Activated T-cell treated with anti-CD3 and anti-CD28 coated beads, Interleukin-2, amount 50 U/mL, for 72 hours (primary cell): Measurements from ENCODE around the gene SLC43A2. TPM values are rescaled to one million over a fixed set of nuclear protein-coding genes. Genes with fewer than 3 reads are reported as not detected.
A peak's percentile ranks its signal among the peaks of the same experiment; 100 is the strongest.

Experiments used
- ATAC-seq, 2 donors: fragments of 150-1000 bp; cut with Tn5 transposase; replicated peaks in 1 of 2; 2 replicates each; pipeline ENCODE4 v1.10.0; 2021; ENCODE audit warnings: moderate library complexity in 2 of 2, mild to moderate bottlenecking in 1 of 2
- DNase-seq, 2 donors: peaks; one replicate each; pipeline ENCODE4 v3.0.0; 2021 to 2022; ENCODE audit warnings: mixed read lengths in 1 of 2
- H3K27ac Mint-ChIP-seq: one replicate; pipeline ENCODE4 v1.8.0; 2022; ENCODE audit warnings: mild to moderate bottlenecking, moderate library complexity, mixed read lengths
- H3K27me3 Mint-ChIP-seq: one replicate; pipeline ENCODE4 v1.8.0; 2022; ENCODE audit warnings: low read depth, mixed read lengths
- H3K36me3 Mint-ChIP-seq, 2 donors: one replicate each; pipeline ENCODE4 v1.8.0; 2022; ENCODE audit warnings: mixed read lengths in 2 of 2, mild to moderate bottlenecking in 1 of 2; ENCODE audit not compliant: insufficient read depth in 2 of 2
- H3K4me1 Mint-ChIP-seq: one replicate; pipeline ENCODE4 v1.8.0; 2022; ENCODE audit warnings: low read depth, mixed read lengths
- H3K4me3 Mint-ChIP-seq, 2 donors: one replicate each; pipeline ENCODE4 v1.8.0; 2022; ENCODE audit warnings: mild to moderate bottlenecking in 2 of 2, mixed read lengths in 2 of 2, moderate library complexity in 2 of 2
- H3K9me3 Mint-ChIP-seq, 2 donors: one replicate each; pipeline ENCODE4 v1.8.0; 2022; ENCODE audit warnings: mixed read lengths in 2 of 2
- total RNA-seq, 2 donors: library from RNA; stranded (reverse); gene quantifications; one replicate each; pipeline ENCODE4 v1.2.3, GENCODE V29; 2022

SLC43A2 gene
- total RNA-seq, 2 donors from 2014 or later = 3.4 to 3.8 TPM

DNA sequence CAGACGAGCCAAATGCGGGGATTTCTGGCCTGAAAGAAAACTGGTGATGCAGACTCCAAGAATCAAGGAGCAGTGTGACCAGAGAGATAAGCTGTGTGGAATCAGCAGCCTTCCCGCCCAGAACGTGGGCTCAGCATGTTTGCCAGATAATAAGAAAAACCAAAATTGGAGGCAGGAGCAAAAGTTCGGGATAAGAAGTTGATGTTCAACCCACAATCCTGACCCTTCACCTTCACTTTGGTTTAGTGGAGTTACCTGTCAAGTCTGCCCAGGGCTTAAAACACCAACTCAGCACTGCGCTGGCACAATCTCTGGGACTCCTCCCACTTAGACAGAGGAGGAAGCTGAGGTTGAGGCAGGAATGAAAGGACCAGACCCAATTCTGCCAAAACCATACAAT is 3.1 kb downstream of the SLC43A2 start:
- H3K4me3 Mint-ChIP-seq = no peak overlapping the region
- H3K4me1 Mint-ChIP-seq = peaks cover 22% of the 10 kb centered on the region
- H3K36me3 Mint-ChIP-seq = peaks cover 0 to 2% of the 10 kb centered on the region in 2 donors
- peaks cover 28% of the 10 kb centered on the region for H3K27me3 Mint-ChIP-seq
- no peak overlapping the region for H3K27ac Mint-ChIP-seq
- no peak for DNase-seq
- no peak for ATAC-seq
- H3K9me3 Mint-ChIP-seq = no peaks in the 10 kb centered on the region

DNA sequence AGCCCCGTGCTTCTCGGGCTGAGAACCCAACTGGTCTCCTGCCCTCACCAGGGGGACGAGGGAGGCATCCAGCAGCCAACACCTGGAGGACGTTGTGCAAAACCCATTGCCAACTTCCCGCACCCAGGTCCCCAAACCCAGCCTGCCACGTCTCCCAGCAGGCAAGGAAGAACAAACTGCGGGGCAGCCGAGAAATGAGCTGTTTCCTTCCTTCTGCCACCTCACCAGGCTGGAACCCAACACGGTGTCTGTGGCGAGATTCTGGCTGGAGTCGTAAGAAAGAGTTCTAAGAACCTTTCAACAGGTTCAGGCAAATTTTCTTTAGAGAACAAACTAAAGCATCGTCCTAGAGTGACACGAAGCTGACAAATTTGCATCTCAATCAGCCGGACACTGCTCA is 3.6 kb downstream of the SLC43A2 start:
- peaks cover 0 to 2% of the 10 kb centered on the region in 2 donors for H3K36me3 Mint-ChIP-seq
- H3K4me1 Mint-ChIP-seq = peaks cover 17% of the 10 kb centered on the region
- DNase-seq (no peak), ATAC-seq (no peak)
- no peaks in the 10 kb centered on the region for H3K9me3 Mint-ChIP-seq
- H3K4me3 Mint-ChIP-seq = no peak overlapping the region
- H3K27me3 Mint-ChIP-seq = peaks cover 23% of the 10 kb centered on the region
- no peak overlapping the region for H3K27ac Mint-ChIP-seq

DNA sequence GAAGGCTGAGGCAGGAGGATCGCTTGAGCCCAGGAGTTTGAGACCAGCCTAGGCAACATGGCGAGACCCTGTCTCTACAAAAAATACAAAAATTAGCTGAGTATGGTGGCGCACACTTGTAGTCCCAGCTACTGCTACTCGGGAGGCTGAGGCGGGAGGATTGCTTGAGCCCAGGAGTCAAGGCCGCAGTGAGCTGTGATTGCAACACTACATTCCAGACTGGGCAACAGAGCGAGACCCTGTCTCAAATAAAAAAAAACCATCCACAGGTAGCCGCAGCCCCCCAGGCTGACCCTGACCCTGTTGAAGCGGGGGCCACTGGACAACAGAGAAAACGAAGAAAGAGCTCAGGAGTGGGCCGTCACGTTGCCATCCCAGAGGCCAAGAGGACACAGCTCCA is 4.0 kb downstream of the SLC43A2 start:
- ATAC-seq (no peak), DNase-seq (no peak)
- Mint-ChIP-seq H3K4me1 (peaks cover 13% of the 10 kb centered on the region), H3K4me3 (no peak overlapping the region), H3K36me3 (peaks cover 0 to 2% of the 10 kb centered on the region in 2 donors), H3K27ac (no peak overlapping the region), H3K27me3 (peaks cover 21% of the 10 kb centered on the region), H3K9me3 (no peaks in the 10 kb centered on the region)

DNA sequence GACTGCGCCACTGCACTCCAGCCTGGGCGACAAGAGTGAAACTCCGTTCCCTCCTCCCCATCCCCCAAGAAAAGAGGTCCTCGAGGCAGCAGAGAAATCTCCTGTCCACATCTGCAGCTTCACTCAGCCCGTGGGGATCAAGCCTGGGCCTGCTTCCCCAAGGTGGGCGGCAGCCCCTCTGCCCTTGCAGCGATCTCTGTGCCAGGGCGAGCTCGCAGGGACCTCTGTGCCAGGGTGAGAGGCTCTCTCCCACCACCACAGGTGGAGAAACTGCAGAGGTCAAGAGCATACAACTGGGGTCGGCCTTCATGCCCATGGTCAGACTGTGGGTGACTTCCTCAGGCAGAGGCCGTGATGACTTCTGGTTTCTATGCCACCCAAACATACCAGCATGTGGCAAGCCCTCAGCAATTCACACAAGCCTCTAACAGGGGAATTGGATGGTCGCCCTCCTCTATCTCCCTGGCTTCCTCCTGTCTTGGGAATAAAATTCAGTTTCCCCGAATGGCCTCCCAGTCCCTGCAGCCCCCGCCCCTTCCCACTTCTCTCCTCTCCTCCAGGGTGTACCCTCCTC is 5.5 kb downstream of the SLC43A2 start:
- ATAC-seq = no peak
- H3K36me3 Mint-ChIP-seq = no peaks in the 10 kb centered on the region
- H3K27me3 Mint-ChIP-seq = peaks cover 21% of the 10 kb centered on the region
- no peaks in the 10 kb centered on the region for H3K9me3 Mint-ChIP-seq
- no peak overlapping the region for H3K27ac Mint-ChIP-seq
- H3K4me1 Mint-ChIP-seq = peaks cover 11% of the 10 kb centered on the region
- no peak for DNase-seq
- no peak overlapping the region for H3K4me3 Mint-ChIP-seq

DNA sequence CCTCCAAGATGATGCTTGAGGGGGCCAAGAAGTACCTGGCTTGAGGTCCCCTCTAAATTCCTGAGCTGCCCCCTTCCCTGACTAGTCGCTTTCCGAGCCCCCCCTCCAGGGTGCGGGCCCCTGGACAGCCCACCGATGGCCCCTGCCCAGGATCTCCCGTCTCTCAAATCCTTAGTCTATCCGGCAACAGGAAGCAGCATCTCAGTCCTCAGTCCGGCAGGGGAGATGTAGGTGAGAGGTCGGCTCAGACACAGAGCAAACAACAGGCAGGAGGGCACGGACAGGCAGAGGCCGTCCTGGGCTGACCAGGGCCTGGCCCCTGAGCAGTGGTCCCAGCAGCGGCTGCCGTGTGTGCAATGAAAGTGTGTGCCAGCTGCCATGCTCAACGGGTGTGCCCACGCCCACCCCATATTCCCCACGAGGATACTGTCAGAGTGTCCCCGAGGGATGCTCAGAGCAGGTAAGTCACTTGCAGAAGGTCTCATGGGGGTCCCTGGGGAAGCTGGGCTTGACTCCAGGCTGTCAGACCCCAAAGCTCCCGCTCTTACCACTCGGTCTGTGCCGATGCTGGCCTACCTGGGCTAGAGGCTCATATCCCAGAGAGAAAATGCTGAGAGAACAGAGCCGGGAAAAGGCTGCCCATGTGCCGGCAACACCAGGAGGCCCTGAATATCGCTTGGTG is 7.2 kb downstream of the SLC43A2 start:
- ATAC-seq (no peak), DNase-seq (no peak)
- Mint-ChIP-seq H3K27ac (no peak overlapping the region), H3K27me3 (peaks cover 11% of the 10 kb centered on the region), H3K4me1 (peaks cover 1% of the 10 kb centered on the region), H3K36me3 (no peaks in the 10 kb centered on the region), H3K4me3 (no peak overlapping the region), H3K9me3 (no peaks in the 10 kb centered on the region)

DNA sequence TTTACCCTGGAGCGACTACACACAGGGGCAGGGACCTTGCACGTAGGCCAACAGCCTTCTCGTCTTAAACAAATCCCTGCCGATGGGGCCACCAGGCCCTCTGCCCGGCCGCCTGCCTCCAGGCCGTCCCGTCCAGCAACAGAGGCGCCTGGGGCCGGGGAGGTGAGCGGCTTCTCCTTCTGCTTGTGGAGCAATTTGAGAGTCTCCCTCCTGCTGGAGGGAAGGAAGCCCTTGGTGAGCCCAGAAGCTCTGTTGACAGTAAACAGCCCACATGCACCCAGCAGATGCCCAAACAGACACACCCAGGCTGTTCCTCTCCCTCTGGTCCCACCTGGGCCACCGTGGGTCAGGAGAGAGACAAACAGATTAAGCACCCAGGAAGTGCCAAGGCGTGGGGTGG is 8.1 kb downstream of the SLC43A2 start:
- peaks cover 2% of the 10 kb centered on the region for H3K27me3 Mint-ChIP-seq
- no peak overlapping the region for H3K27ac Mint-ChIP-seq
- H3K9me3 Mint-ChIP-seq = no peaks in the 10 kb centered on the region
- H3K4me1 Mint-ChIP-seq = no peaks in the 10 kb centered on the region
- H3K4me3 Mint-ChIP-seq = no peak overlapping the region
- no peaks in the 10 kb centered on the region for H3K36me3 Mint-ChIP-seq
- DNase-seq (no peak), ATAC-seq (no peak)

DNA sequence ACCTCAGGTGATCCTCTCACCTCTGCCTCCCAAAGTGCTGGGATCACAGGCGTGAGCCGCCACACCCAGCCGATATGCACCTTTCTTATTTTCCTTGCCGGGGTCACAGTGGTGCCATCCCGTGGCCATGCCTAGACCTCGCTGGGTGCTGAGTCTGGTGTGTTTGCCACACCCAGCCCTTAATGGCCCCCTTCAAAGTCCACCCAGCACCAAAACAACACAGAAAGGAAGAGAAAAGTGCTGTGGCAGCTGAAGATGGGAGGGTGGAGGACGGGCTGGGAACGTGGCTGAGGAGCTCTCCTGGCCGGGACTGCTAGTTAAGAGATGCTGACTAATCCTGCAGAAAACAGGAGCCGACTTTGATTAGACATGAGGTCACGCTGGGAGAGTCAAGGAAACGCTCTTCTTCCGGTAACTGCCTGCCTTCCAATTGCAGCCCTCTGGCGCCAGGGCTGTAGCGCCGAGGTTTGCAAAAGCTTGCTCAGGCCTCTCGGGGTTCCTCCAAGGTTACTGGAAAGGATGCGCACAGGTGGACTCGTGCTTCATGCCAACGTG is 10.9 kb downstream of the SLC43A2 start:
- H3K4me1 Mint-ChIP-seq = no peaks in the 10 kb centered on the region
- H3K27me3 Mint-ChIP-seq = no peaks in the 10 kb centered on the region
- no peaks in the 10 kb centered on the region for H3K36me3 Mint-ChIP-seq
- ATAC-seq = no peak
- DNase-seq = no peak
- H3K4me3 Mint-ChIP-seq = no peak overlapping the region
- no peak overlapping the region for H3K27ac Mint-ChIP-seq
- no peaks in the 10 kb centered on the region for H3K9me3 Mint-ChIP-seq

DNA sequence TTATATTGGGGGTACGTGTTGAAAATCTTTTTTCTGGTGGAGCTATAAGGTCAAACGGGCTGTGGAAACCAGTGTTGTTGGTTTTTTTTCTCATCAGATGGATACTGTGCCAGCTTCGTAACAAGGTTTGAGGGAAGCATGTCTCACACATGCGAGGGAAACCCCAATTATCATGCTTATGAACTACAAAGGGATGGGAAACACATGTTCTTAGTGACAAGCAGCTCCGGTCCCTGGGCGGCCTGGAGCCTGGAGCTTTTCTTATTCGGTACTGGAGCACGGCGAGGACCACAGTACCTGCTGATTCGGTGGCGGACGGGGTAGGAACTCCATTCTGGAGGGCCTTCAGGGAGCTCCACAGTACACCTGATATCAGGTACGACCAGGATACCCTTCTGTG is 12.5 kb downstream of the SLC43A2 start:
- no peaks in the 10 kb centered on the region for H3K36me3 Mint-ChIP-seq
- DNase-seq (no peak), ATAC-seq (no peak)
- H3K27ac Mint-ChIP-seq = no peak overlapping the region
- no peaks in the 10 kb centered on the region for H3K27me3 Mint-ChIP-seq
- no peaks in the 10 kb centered on the region for H3K9me3 Mint-ChIP-seq
- no peaks in the 10 kb centered on the region for H3K4me1 Mint-ChIP-seq
- no peak overlapping the region for H3K4me3 Mint-ChIP-seq

DNA sequence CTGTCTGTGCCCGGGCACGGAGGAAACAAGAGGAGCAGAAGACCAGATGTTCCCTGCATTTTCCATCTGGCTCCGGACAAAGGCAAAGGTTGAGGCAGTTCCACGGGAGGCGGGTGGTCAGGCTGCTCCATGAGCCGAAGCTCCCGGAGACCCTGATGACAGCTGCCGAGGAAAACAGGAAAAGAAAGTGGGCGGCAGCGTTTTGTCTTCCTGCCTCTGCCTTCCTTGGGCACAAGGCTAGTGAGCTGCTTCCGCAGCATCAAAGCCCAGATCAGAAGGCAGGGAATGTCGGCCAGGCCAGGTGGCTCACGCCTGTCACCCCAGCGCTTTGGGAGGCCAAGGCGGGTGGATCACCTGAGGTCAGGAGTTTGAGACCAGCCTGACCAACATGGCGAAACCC is 16.2 kb downstream of the SLC43A2 start:
- no peak overlapping the region for H3K4me3 Mint-ChIP-seq

DNA sequence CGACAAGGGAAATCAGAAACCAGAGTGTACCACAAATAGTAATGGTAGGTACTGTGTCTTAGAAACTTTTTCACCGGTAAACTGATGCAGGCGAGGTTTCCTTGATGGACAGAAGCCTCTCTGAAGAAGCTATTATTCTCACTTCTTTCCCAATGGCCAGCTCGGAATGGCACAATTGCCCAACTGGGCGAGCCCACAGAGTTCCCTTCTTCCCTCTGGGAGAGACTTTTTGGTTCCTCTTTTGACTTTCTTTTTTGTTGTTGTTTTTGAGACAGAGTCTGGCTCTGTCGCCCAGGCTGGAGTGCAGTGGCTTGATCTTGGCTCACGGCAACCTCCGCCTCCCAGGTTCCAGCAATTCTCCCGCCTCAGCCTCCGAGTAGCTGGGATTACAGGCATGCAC is 16.9 kb downstream of the SLC43A2 start:
- Mint-ChIP-seq H3K4me3 (no peak overlapping the region), H3K9me3 (no peaks in the 10 kb centered on the region), H3K4me1 (peaks cover 22% of the 10 kb centered on the region), H3K36me3 (no peaks in the 10 kb centered on the region), H3K27me3 (no peaks in the 10 kb centered on the region), H3K27ac (no peak overlapping the region)
- no peak for ATAC-seq
- DNase-seq = no peak

More for the DNA sequence above, 16.2 kb downstream of the SLC43A2 start:
- Mint-ChIP-seq H3K9me3 (no peaks in the 10 kb centered on the region), H3K27ac (no peak overlapping the region), H3K4me1 (peaks cover 15% of the 10 kb centered on the region), H3K36me3 (no peaks in the 10 kb centered on the region), H3K27me3 (no peaks in the 10 kb centered on the region)
- ATAC-seq (no peak), DNase-seq (no peak)

DNA sequence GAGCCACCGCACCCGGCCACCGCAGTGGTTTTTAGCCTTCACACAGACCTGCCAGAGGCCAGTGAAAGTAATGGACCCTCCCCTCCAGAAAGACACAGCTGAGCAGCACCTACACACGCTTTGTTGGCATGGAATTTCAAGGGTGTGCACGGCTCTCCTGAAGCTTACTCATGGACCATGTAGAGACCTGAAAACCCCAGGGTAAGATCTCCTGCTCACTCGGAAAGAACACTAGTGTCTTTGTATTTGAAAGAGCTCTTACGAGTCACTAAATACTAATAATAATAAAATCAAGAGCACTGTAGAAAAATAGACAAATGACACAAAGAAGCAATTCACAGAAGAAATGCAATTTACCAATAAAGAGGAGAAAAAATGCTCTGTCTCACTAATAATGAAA is 20.0 kb downstream of the SLC43A2 start:
- Mint-ChIP-seq H3K27ac (no peak overlapping the region), H3K4me1 (peaks cover 41% of the 10 kb centered on the region), H3K27me3 (no peaks in the 10 kb centered on the region), H3K9me3 (no peaks in the 10 kb centered on the region), H3K4me3 (no peak overlapping the region), H3K36me3 (no peaks in the 10 kb centered on the region)
- DNase-seq (no peak), ATAC-seq (no peak)

DNA sequence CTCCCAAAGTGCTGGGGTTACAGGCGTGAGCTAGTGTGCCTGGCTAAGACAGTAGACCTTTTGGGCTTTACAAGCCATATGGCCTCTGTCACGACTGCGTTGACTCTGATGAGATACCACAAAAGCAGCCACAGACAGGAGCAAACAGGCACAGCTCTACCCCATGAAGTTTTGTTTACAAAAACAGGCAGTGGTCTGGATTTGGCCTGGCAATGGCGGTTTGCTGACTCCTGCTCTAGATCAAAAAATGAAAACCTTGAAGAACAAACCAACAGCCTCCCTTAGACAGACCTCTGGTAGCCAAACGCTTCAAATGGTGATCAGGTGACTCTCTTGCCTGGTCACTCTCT is 20.7 kb downstream of the SLC43A2 start:
- Mint-ChIP-seq H3K9me3 (no peaks in the 10 kb centered on the region), H3K36me3 (no peaks in the 10 kb centered on the region), H3K27ac (peak overlapping the region; percentile 78), H3K27me3 (no peaks in the 10 kb centered on the region), H3K4me1 (peaks cover 41% of the 10 kb centered on the region), H3K4me3 (peak overlapping the region; percentile 49 to 56)
- ATAC-seq = peak; percentile 8 to 14
- peak in 1 of 2 donors; percentile 11 for DNase-seq

DNA sequence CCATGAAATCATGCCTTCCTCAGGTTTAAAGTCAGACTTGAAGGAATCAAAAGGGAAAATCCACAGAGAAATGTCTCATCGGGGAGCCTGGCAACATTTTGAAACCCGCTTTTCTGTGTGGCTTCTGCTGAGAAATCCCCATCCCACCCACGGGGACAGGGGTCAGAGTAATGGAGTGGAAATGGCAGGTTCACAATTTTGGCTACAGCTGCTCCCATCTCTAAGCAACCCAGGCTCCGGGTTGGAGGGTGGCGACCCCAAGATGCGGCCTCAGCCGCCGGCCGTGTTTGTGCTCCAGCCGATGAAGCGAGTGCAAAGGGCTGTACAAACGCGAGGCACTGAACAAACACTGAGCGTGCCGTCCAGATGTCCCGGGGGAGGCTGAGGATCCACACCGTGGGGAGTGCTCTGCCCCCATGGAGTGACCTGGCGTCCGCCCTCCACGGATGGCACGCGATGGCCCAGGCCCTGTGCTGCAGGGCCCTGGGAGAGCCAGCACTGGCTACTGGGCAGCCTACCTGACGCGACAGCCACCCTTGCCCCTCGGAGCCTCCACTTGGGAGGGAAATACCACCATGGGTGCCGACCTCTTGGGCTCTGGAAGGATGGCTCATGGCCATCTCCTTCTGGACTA is 22.2 kb downstream of the SLC43A2 start:
- Mint-ChIP-seq H3K4me3 (peak overlapping the region; percentile 46 to 75), H3K27ac (no peak overlapping the region), H3K36me3 (peaks cover 3 to 4% of the 10 kb centered on the region in 2 donors), H3K4me1 (peaks cover 41% of the 10 kb centered on the region), H3K27me3 (no peaks in the 10 kb centered on the region), H3K9me3 (peaks cover 3 to 5% of the 10 kb centered on the region in 2 donors)
- DNase-seq = peak; percentile 43 to 59
- ATAC-seq = no peak
